ENCODE measurements around the gene FBXO42. TPM values are rescaled to one million over a fixed set of nuclear protein-coding genes. Genes with fewer than 3 reads are reported as not detected.
A peak's percentile ranks its signal among the peaks of the same experiment; 100 is the strongest.
"Not testable (repeated sequence)": the region's sequence is repeated elsewhere in the genome, so short reads cannot be mapped to it uniquely, and the experiment has no call there.

FBXO42 gene
- total and polyA plus RNA-seq, 10 donors, result 8.6 to 30.2 (median 20.1) TPM

- H3K27me3 ChIP-seq (replicated peaks in 1 of 7), result no peaks in the 10 kb centered on the region
- 0 to 2% (median 1%) methylated on average over 19 to 20 of the region's 20 CpGs for WGBS, 5 donors
- no peaks in the 10 kb centered on the region for H3K9me3 ChIP-seq
- DNase-seq, result no peak
- peak overlapping the region; percentile 83 to 98 (median 93) for H3K27ac ChIP-seq
- intact Hi-C loops (cut with DNase I; ENCODE audit: low total_unique reads), result loop anchor here (10.0 kb wide), 1 partner anchor 107 kb away; no protein-coding TSS in a partner anchor
- peaks cover 23 to 64% (median 45%) of the 10 kb centered on the region in 6 donors for H3K4me1 ChIP-seq
- TF ChIP-seq, protein P1, sequence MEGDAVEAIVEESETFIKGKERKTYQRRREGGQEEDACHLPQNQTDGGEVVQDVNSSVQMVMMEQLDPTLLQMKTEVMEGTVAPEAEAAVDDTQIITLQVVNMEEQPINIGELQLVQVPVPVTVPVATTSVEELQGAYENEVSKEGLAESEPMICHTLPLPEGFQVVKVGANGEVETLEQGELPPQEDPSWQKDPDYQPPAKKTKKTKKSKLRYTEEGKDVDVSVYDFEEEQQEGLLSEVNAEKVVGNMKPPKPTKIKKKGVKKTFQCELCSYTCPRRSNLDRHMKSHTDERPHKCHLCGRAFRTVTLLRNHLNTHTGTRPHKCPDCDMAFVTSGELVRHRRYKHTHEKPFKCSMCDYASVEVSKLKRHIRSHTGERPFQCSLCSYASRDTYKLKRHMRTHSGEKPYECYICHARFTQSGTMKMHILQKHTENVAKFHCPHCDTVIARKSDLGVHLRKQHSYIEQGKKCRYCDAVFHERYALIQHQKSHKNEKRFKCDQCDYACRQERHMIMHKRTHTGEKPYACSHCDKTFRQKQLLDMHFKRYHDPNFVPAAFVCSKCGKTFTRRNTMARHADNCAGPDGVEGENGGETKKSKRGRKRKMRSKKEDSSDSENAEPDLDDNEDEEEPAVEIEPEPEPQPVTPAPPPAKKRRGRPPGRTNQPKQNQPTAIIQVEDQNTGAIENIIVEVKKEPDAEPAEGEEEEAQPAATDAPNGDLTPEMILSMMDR (IDR thresholded peaks at IDR 0.05 in 8 of 11, conservative IDR thresholded peaks at IDR 0.05 in 3 of 11), result no peak
- no peak for TF ChIP-seq POLR2A (IDR thresholded peaks at IDR 0.05)
- no peak for TF ChIP-seq POLR2AphosphoS5 (IDR thresholded peaks at IDR 0.05)
- peak overlapping the region; percentile 75 to 95 (median 80) for H3K4me3 ChIP-seq
- peaks cover 0 to 5% (median 0%) of the 10 kb centered on the region in 6 donors for H3K36me3 ChIP-seq
These were observed 755 bp downstream of the FBXO42 start for GRCh38 chr1:16351456-16351993.

DNA sequence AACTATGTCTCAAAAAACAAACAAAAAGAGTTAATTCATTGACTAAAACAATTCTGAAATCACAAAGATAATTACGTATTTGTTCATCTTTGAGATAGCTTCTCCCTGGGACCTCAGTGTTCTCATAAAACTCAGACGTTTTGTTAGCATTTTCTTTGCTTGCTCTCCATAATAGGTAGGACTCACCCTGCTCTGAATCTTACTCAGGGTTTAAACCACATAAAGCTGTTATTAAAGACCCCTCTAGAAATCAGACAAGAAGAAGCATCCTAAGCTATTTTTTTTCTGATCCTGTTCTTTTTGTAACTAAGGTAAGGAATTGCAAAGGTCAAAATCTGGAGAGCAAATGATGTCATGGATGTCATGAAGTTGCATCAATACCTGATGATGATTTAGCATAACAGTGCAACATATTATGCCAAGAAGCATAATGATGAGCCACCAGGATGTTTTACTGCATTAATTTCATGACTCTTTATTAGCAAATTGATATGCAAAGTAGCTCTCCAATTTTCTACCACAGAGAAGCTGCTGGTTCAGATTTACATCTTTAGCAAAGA, 2.4 kb downstream of the FBXO42 start:
- Histone ChIP-seq H3K4me3 (no peak overlapping the region), H3K4me1 (peaks cover 23 to 80% (median 51%) of the 10 kb centered on the region in 6 donors), H3K27me3 (replicated peaks in 1 of 7) (no peaks in the 10 kb centered on the region), H3K9me3 (no peaks in the 10 kb centered on the region), H3K36me3 (peaks cover 0 to 5% (median 0%) of the 10 kb centered on the region in 6 donors), H3K27ac (no peak overlapping the region)
- intact Hi-C loops (cut with DNase I; ENCODE audit: low total_unique reads), result loop anchor here (10.0 kb wide), 1 partner anchor 105 kb away; no protein-coding TSS in a partner anchor
- DNase-seq, result no peak
- WGBS, 5 donors, result 67 to 86% (median 75%) methylated on average over 2 of the region's 2 CpGs
- TF ChIP-seq, protein P1 (IDR thresholded peaks at IDR 0.05 in 8 of 11, conservative IDR thresholded peaks at IDR 0.05 in 3 of 11), result no peak
- TF ChIP-seq POLR2A (IDR thresholded peaks at IDR 0.05) (no peak), POLR2AphosphoS5 (IDR thresholded peaks at IDR 0.05) (no peak)

- H3K27me3 ChIP-seq (replicated peaks in 1 of 7), result no peaks in the 10 kb centered on the region
- WGBS, 5 donors, result 88 to 97% (median 90%) methylated on average over 14 of the region's 14 CpGs
- no peaks in the 10 kb centered on the region for H3K9me3 ChIP-seq
- peaks cover 0 to 5% (median 0%) of the 10 kb centered on the region in 6 donors for H3K36me3 ChIP-seq
- no peak overlapping the region for H3K4me3 ChIP-seq
- peaks cover 23 to 89% (median 53%) of the 10 kb centered on the region in 6 donors for H3K4me1 ChIP-seq
- intact Hi-C loops (cut with DNase I; ENCODE audit: low total_unique reads), result no loop called here
- H3K27ac ChIP-seq, result no peak overlapping the region
- TF ChIP-seq POLR2A (IDR thresholded peaks at IDR 0.05) (no peak), POLR2AphosphoS5 (IDR thresholded peaks at IDR 0.05) (no peak)
- TF ChIP-seq, protein P1 (IDR thresholded peaks at IDR 0.05 in 8 of 11, conservative IDR thresholded peaks at IDR 0.05 in 3 of 11), result no peak
- no peak for DNase-seq
These were observed 3.7 kb downstream of the FBXO42 start for GRCh38 chr1:16348414-16349182.

- Histone ChIP-seq H3K4me1 (peaks cover 0 to 72% (median 21%) of the 10 kb centered on the region in 6 donors), H3K36me3 (peaks cover 0 to 30% (median 0%) of the 10 kb centered on the region in 6 donors)
- H3K9me3 ChIP-seq; intact Hi-C loops (cut with DNase I; ENCODE audit: low total_unique reads); H3K4me3 ChIP-seq; H3K27ac ChIP-seq; H3K27me3 ChIP-seq (replicated peaks in 1 of 7); DNase-seq: not testable (repeated sequence)
- WGBS, 5 donors, result 93 to 95% (median 94%) methylated on average over 6 of the region's 6 CpGs
These were observed 9.0 kb downstream of the FBXO42 start for GRCh38 chr1:16343276-16343675.

Data from spleen (tissue), 11 donors.